GM18507 (cell line): ENCODE results near the gene LYZL2.
"Not testable (repeated sequence)": the region's sequence is repeated elsewhere in the genome, so short reads cannot be mapped to it uniquely, and the experiment has no call there.

ENCODE experiments used
- DNase-seq: peaks from one replicate; pipeline ENCODE4 v3.0.0; 2011; ENCODE audit warnings: low read depth; ENCODE audit not compliant: insufficient read length; ENCODE audit errors: extremely low spot score
- FAIRE-seq: peaks from 2 replicates; lab custom pipeline; 2011; peaks lifted over from hg19 to GRCh38; lab: Jason Lieb, UNC

Gene LYZL2

DNA sequence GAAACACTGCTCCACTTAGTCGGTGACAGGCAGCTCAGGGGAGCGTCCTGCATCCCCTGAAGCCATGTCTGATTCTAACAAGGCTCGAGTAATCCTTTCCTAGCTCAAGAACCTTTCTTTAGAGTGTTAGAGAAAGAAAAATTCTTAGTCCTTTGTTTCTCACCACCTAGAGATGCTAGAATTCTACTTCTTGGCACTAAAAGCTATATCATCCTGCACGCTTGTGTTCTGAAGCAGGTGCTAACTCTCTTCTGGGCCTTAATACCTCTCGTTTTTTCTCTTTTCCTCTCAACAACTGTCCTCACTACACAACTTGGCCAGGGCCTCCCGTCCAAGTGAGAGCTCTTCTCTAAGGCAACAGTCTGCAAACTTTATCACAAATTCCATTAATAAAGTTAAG is at the start of gene LYZL2:
Gene LYZL2 (minus strand): TSS at position 101 of the 400 bp plus-strand sequence. CDS start 2,838 bp downstream, outside the sequence.
- DNase-seq (no peak), FAIRE-seq (no peak)

DNA sequence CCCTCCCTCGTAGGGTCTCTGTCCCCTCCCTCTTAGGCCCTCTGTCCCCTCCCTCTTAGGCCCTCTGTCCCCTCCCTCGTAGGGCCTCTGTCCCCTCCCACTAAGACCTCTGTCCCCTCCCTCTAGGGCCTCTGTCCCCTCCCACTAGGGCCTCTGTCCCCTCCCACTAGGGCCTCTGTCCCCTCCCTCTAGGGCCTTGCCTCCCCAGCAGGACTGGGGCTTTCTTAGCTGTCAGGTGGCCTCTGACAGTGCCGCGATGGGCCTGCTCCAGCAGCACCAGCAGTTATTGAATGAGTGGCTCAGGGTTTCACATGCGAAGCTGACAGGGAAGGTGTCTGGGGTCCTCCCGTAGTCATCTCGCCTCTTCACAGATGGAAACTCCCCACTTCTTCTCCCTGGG is 48.1 kb upstream of the LYZL2 start:
- FAIRE-seq = peak; percentile 75
- not testable (repeated sequence) for DNase-seq

DNA sequence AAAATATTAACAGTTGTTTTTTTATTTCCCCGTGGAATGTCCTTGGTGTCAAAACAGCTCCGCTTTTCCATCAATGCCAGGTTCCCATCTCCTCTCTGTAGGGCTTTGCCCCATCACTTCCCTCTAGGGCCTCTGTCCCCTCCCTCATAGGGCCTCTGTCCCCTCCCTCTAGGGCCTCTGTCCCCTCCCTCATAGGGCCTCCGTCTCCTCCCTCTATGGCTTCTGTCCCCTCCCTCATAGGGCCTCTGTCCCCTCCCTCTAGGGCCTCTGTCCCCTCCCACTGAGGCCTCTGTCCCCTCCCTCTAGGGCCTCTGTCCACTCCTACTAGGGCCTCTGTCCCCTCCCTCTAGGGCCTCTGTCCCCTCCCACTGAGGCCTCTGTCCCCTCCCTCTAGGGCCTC is 47.6 kb upstream of the LYZL2 start:
- not testable (repeated sequence) for DNase-seq, FAIRE-seq

DNA sequence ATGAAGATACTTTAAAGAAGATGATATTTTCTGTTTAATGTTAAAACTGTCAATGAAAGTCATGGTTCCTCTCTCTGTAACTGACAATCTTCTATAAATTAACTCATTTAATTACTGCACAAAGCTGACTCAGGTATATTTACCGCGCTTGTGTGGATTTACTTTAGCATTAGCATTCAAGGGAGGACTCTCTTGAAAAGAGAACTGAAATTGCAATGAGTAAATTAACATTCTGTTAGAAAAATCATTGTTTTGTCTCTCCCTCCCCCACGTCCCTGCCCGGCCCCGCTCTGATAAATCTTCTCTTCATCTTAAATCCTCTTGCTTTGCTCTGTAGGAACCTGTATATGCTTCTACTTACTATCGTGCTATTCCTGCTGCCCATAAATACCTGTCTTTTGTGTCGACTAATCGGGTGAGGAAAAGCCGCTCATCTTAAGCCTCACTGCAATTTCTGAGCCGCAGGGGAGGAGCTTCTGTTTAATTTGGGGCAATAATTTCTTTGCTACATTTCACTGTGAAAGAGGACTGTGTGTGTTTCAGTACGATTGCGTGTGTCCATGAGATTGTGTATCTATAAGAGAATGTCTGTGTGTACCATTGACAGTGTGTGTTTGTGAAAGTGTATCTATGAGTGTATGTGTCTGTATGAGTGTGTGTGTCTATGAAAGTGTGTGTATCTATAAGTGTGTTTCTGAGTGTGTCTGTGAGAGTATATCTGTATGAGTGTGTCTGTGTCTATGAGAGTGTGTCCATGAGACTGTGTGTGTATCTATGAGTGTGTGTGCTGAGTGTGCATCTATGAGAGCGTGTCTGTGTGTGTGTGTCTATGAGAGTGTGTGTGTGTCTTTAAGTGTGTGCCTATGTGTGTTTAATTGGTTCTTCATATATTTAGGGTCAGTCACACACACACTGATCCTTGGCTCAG is 46.5 kb upstream of the LYZL2 start:
- FAIRE-seq (peak; percentile 36), DNase-seq (no peak)

DNA sequence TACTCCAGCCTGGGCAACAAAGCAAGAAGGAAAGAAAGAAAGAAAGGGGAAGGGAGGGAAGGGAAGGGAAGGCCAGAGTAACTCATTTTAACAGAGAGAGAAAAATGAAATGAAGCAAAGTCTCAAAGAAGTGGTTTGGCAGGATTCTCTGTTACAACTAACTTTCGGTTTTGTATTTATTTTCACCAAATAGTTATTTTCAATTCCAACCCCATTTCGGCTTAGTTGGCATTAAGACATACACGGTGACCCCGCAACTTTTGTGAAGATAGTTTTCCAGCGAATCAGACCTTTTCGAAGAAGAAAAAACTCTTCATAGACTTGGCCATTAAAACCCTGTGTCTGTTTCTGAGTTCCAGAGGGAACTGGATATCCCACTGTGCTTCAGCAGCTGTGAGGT is 45.2 kb upstream of the LYZL2 start:
- FAIRE-seq = no peak

DNA sequence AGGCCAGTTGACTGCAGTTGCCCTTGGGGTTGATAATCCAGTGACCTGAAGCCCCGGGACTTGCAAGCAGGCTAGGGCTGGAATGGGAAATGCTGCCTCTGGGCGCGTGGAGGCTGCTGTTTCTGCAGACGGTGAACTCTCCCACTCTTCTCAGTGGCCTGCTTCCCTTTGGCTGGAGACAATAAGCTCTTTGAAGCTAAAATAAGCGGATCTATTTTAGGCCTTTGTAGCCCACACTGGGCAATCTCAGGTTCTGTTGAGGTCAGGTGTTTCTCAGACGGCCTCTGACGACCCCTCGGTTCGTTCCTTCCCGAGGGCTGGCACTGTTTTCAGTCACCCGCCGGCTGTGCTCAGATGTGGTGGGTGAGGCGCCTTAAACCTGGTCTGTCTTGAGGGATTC is 43.7 kb upstream of the LYZL2 start:
- not testable (repeated sequence) for FAIRE-seq

More for the DNA sequence above, 45.2 kb upstream of the LYZL2 start:
- DNase-seq = no peak

DNA sequence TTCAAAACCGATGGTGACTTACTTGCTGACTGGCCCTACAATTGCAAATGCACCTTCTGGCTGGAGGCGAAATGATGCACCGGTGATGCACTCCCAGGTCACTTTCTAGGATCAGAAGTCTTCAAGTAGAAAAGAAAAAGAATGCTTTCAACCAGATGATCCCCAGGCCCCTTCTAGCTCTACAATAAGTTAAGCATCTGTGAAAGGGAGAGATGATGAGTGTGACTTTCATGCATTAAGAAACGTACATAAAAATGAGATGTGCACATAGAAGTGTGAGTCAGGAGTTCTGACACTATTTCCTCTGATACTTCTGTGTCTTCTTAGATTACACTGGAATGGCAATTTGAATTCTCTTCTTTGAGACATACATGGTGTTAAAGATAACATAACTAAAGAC is 42.8 kb upstream of the LYZL2 start:
- FAIRE-seq, DNase-seq: not testable (repeated sequence)

More for the DNA sequence above, 43.7 kb upstream of the LYZL2 start:
- DNase-seq = not testable (repeated sequence)

DNA sequence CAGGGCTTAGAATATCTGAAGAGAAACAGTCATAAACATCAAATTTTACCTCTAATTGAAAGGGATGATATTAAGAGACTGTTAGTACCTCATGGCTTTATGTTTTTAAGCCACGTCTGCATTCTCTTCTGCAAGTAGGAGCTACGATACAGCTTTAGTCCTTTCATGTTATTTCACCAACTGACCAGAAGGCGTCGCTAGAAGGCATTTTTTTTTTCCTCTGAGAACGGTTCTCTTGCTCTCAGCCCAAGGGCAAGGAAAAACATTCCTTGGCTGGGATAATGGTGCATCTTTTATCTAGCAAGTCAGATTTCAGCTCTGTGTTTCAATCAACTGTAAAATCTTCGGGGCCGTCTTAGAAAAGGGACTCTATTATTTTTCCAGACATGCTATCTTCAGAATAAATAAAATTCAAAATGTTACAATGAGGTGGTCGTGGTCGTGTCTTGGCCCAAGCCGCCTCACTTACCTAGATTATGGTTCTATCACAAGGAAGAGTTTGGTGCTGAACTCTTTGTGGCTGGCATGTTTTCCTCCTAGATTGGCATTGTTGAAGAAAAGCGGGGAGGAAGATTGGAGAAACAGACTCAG is 41.6 kb upstream of the LYZL2 start:
- DNase-seq (peak; percentile 20), FAIRE-seq (peak; percentile 82)

DNA sequence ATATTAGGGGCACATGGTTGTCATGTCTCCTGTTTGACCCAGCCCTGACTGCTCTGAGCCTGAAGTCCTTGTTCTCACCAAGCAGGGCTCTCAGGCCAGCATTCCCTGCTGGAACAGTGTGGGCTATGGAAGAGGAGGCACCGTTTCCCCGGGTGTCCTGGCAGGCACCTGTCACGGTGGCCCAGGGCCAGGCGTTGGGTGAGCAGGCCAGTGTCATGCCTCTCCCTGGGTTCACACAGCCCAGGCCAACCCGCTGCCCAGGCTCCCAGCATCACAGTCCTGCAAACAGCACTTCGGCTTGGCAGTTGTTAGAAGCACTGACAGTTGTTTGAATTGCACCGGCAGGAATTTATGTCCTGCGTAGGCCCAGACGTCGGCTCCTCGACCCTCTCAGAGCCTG is 38.4 kb upstream of the LYZL2 start:
- not testable (repeated sequence) for FAIRE-seq

DNA sequence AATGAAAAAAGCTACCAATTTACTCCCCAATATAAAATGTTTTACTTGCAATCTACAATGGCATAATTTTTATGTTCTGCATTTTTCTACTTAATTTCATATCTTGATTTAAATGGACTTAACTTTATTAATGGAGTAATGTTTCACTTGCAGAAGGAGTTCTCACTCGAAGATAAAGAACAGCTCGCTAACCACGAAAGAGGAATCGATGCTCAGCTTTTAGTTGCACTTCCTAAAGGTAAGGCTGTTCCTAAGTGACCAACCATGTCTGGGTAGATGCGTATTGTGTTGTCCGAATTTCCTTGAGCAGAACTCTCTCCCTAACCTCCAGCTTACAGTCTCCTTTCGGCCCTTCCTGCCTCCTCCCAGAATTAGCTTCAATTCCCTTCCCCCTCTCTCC is 33.9 kb upstream of the LYZL2 start:
- DNase-seq = not testable (repeated sequence)
- peak; percentile 95 for FAIRE-seq

More for the DNA sequence above, 38.4 kb upstream of the LYZL2 start:
- not testable (repeated sequence) for DNase-seq

DNA sequence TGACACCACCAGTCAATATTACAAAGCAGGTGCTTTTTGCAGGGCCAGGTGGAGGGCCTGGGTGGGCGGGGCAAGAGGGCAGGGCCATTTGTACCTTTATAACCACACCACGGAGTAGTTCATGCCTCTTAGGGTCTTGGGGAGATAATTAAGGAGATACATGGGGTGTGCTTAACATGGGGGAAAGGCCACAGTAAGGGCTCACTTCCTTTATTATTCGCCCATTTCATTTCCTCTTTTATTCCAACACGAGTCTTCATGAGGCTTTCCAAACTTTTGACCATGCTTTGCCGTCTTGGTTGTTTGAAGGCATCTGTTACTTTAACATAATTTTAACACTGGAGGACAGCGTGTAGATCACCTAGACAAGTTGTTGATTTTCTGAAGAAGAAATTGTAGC is 33.3 kb upstream of the LYZL2 start:
- FAIRE-seq (no peak), DNase-seq (no peak)

DNA sequence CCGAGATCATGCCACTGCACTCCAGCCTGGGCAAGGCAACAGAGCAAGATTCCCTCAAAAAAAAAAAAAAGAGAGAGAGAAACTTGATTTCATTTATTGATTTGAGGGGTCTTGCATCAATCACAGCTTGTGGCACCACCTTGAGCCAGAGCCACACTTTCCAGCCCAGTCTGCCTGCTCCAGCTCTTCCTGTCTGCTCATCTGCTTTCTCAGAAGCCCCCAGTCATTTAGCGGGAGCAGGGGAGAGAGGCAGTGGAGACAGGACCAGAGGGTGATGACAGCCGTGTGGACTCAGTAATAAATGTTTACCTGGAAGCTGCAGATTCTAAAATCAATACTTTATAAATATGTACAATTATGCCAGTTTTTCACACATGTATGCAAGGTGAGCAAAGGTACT is 30.8 kb upstream of the LYZL2 start:
- not testable (repeated sequence) for DNase-seq, FAIRE-seq

DNA sequence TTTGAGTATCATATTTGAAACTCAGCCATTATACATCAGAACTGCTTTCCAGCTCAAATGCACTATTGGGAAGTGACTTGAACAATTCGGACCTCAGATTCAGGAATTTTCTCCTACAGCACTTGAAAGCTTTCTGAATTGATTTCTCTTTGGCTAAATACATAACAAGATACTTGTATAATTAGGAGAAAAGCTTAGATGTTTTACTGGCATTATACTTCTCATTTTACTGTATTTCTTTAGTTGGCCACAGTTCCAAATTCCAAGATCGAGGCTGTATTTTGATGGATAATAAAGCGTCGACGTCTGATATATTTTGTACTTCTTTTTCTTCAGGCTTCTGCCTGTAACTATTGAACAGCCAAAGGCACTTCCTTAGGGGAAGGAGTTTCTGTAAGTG is 26.7 kb upstream of the LYZL2 start:
- FAIRE-seq (no peak), DNase-seq (no peak)

DNA sequence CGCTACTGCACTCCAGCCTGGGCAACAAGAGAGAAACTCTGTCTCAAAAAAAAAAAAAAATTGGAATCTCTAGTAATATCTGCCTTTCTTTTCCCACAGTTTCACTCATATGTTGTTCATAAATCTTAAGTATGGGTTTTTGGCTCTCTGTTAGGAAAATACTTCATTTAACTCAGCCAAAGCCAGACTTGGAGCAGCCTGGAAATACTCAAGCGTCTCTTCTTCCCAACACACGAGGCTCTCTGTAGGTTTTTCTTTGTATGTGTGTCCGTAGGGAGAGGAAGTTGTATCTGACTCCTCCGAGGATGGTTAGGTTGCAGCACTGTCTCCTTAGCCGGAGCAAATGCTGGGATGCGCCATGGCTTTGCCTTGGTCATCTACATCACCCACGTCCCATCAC is 25.4 kb upstream of the LYZL2 start:
- not testable (repeated sequence) for DNase-seq, FAIRE-seq

DNA sequence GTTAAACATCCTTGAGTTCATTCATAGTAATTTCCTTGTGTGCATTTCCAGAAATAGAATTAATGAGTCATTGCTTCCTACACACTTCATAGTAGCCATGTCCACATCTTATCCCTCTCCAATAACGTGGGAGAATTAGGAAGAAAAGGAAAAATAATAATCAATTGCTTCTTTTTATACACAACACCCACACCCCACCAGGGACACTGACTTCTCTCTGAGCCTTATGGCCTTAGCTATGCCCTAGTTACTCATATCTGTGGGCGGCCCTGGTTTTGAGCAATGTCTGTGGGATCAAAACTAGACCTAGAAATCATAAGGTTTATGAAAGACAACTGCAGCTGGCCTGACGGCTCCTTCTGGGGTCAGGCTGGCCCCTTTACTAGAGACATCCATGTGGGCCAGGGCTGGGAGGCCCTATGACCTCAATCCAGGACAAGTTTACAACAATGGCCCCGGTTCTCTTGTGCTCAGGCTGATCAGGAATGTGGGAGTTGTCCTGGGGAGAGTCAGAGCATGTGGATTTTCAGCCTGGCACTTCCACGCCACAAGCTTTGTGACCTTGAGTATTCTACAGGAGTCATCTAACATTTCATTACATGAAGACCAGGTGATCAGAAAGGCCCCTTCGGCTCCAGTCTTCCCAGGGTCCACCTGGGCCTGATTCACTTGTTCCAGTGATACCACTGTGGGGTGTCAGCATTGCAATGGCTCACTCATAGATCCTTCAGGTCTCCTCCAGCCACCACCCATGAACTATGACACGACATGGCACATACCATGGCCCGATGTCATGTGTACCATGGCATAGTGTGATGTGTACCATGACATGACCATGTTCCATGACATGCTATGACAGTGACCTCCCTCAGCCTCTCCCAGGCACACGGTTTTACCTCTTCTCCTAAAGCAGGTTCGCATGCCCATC is 22.2 kb upstream of the LYZL2 start:
- not testable (repeated sequence) for DNase-seq

DNA sequence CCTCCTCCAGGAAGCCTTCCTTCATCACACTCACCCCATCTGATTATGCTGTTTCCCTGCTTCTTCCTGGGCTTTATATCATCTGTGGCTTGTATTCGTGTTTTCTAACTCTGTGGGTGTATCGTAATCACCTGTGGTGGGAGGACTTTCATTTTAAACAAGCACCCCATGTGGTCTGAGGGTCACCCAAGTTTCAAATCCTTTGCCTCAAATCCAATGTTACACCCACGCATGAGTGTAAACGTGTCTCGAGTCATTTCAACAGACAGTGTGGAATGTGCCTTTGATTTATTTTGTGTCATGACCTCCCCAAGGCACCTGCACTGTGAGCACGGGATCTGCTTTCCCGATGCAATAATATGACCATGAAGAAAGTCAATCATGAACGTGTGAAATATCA is 17.5 kb upstream of the LYZL2 start:
- FAIRE-seq (no peak), DNase-seq (no peak)

More for the DNA sequence above, 22.2 kb upstream of the LYZL2 start:
- FAIRE-seq = not testable (repeated sequence)

DNA sequence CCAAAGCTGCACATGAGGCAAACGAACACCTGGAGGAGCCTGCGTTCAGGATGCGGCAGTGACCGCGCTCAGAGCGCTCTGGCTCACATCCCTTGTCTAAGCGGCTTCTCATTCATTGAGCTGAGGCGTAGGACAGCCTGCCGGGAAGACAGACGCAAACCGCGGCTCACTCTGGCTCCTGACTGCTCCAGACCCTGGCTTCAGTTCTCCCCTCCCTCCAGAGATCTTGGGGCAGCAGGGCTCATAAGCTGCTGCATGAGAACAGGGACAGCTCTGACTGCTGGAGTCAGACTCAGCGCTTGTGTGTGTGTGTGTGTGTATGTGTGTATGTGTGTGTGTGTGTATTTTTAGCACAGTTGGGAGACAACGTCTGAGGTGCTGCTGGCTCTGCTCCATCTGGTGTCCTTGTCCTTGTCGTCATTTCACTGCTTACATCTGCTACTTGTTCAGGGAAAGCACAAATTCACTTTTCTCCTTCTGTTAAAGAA is 15.8 kb upstream of the LYZL2 start:
- no peak for DNase-seq
- FAIRE-seq = no peak

DNA sequence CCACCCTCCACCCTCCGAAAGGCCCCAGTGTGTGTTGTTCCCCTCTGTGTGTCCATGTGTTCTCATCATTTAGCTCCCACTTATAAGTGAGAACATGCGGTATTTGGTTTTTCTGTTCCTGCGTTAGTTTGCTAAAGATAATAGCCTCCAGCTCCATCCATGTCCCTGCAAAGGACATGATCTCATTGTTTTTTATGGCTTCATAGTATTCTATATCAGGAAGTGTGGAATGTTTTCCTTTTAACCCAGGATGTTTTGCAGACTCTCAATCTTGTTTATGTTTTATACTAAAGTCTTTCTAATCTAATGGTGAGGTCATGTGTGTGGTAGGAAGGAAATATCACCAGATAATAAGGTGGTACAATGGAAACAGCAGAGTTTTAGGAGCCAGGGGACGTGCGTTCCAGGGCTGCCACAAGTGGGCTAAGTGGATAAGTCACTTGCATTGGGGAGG is 14.9 kb upstream of the LYZL2 start:
- DNase-seq, FAIRE-seq: not testable (repeated sequence)

DNA sequence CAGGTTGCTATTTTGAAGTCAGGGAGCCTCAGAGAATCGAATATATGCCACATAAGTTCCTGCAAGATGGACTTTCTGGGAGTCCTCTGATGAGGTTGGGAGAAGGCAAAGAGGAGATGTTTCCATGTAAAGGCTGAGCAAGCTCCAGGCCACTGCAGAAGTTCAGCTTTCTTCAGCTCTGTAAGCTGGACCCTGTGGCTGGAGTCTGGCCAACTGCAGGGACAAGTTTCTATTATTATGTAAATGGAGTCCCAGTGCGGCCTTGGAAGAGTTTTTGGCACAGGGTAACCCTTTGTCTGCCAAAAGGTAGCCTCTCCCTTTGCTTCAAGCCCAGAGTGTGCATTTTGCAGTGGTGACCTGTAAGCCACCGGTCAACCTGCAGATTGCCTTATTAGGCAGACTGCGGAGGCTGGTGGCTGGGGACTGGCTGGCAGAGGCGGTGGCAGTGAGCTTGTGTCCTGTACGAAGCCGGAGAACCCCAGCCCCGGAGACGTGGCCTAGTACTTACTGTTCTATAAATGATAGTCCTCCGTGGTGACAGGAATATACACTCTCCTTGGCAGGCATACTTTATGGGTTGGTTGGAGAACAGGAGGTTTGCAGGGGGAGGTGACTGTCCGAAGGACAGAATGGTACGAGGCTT is 14.1 kb upstream of the LYZL2 start:
- FAIRE-seq, DNase-seq: not testable (repeated sequence)
